ENCODE results near the gene MAP2K3.

Gene MAP2K3

DNA sequence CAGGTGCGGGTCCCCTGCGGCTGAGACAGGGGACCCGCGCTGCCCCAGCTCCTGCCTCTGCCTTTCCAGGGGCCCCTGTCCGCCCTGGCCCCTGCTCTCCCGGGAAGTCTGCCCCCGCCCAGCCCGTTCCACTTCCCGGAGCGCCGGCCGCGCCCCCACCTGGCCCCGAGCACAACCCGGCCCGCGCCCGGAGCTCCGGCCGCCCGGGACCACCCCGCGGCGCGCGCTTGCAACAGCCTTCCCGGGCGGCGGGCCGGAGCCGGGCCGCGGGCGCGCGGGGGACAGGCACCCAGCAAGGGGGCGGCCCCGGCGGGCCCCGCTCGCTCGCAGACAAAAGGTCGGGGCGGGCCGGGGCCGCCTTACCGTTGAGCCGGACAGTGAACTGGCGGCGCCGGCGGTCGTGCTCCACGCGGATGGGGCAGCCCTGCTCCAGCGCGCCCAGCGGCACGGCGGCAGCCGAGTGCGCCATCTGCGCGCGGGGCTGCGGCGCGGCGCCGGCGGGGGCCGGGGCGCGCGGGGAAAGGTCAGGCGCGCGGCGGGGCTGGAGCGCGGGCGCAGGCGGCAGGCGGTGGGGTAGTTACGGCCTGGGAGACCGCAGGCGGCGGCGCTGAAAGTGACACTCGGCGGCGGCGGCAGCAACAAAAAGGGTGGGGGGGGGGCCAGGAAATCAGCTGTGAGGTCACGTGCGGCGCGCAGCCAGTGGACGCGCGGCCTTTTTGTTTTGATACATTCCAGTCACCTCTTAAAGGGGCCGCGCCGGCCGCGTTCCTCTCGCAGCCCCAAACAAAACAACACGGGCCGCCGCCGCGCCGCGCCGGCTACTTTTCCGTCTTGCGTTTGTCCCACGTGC lies 31.5 kb upstream of the MAP2K3 start, which contains the start of gene NATD1:
Gene NATD1, minus strand, starts transcription at position 615 of the 850 bp plus-strand sequence. Its CDS starts 146 bp downstream, at position 469.
- peak; percentile 46 to 50 for DNase-seq (ENCODE audit: low read depth in 2 of 2)

DNA sequence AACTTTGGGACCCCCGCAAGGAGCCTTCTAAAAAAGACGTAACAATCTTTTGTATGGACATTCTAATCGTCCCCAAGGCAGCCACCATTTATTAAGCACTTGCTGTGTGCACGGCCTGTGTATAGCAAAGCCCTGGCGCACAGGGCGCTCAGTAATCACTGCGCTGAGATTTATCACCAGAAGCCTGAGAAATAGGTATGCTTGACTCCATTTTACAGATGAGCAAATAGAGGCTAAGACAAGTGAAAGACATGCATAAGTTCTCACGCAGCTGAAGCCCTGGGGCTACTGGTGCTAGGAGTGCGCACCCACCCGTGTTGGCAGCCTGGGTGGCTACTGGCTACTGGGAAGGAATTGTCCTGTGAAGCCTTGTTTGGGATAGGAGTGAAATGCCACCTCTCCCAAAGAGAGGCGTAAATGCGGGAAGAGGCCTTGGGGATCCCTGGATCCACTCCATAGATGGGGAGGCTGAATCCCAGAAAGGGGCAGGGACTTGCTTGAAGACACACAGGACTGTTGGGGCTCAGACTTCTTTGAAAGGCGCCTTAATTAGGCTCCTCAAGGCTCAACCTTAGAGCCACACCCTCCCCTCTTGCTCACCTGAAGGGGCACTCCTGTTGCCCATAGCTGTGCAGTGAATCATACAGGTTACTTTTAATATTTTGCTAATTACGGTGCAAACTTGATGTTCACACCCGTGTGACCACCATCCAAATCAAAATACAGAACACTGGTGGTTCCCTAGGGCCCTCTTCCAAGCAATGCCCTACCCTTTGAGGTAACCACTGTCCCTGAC lies 30.7 kb upstream of the MAP2K3 start:
- no peak for DNase-seq (ENCODE audit: low read depth in 2 of 2)

DNA sequence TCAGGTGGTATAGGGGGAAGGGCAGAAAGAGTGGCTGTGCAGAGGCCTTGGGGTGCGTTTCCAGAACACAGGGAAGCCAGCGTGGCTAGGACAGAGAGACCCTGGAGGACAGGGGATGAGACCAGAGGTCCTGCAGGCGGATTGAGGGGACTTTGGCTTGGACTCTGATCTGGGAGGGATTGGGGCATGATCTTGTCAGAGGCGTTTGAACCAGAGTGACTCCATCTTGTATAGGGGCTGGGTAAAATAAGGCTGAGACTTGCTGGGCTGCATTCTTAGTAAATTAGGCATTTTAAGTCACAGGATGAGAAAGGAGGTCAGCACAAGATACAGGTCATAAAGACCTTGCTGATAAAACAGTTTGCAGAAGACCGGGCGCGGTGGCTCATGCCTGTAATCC lies 25.9 kb upstream of the MAP2K3 start:
- DNase-seq (ENCODE audit: low read depth in 2 of 2): no peak

DNA sequence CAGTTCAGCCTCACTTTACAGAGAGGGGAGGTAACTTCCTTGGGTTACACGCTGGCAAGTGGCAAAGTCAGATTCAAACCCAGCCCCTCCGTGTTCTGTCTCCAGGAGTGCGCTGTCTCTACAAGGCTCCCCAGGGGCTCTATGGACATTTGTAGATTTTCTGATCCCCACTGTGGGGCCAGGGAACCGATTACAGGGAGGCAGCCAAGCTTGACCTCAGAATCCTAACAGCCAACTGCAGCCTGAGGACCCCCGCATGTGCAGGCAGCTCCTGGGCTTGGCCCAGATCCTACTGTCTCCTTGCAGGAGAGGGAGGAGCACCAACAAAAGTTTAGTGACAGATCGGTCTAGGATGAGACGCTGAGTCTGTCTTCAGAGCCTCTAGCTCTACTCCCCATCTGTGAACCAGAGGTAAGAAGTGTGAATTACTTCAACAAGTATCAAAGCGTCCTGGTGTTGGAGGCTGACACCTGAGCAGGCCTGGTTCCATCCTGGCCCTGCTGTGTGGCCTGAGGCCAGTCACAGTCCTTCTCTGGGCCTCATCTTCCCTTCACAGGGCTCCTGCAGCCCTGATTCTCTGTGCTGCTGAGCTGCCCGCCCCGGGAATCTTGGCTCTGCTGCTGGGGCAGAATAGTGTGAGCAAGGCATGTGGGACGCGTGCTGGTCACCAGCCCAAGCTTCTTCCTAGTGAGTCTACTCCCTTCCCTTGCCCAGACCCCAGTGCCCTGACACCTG lies 22.1 kb upstream of the MAP2K3 start:
- no peak for DNase-seq (ENCODE audit: low read depth in 2 of 2)

DNA sequence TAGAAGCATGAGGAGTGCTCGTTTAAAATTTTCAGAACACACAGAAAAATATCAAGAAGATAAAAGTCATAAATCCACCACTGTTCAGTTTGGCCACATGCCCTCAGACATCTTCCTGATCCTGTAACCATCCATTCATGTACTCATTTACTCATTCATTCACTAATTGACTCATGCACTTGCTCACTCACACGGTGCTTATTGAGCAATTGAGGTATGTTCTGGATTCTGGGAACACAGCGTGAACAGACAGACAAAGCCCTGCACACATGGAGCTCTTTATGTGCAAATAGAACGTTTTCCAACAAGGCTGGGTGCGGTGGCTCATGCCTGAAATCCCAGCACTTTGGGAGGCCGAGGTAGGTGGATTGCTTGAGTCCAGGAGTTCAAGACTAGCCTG lies 21.1 kb upstream of the MAP2K3 start:
- DNase-seq (ENCODE audit: low read depth in 2 of 2): peak in 1 of 2 experiments; percentile 35

DNA sequence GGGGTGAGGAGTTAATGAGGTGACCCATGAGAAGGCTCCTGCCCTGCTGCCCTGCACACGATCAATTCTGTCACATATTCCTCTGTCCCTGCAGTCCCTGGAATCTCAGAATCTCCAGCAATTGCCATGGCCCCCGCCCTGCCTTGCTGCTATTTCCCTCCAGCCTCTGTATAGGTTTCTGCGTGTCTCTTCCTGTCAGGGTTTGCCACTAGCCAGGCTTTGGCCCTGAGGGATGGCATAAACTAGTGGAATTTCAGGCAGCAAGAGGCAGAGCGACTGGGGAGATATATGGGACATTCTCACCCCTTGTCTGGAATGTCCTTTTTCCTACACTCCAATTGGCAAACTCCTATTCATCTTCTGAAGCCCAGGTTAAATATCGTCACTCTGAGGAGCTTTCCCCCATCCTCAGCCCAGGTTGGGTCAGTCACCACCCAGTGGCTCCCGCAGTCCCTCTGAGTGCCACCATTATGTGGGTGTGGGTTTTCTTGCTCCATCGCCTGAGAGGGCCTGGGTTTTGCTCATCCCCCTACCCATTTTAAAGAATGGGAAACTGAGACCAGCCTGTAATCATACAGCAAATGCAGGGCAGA lies 15.8 kb upstream of the MAP2K3 start:
- DNase-seq (ENCODE audit: low read depth in 2 of 2): no peak

DNA sequence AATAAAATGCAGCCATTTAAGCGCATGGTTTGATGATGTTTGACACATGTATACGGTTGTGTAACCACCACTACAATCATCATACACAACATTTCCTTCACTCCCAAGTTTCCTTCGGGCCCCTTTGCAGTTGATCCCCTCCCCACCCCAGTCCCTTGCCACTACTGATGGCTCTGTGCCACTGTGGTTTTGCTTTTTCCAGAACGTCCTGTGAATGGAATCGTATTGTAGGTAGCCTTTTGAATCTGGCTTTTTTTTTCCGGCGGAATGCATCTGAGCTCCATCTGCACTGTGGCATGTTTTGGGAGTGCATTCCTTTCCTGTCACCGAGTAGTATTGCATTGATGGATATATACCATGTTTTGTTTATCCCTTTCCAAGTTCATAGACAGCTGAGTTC lies 15.1 kb upstream of the MAP2K3 start:
- no peak for DNase-seq (ENCODE audit: low read depth in 2 of 2)

DNA sequence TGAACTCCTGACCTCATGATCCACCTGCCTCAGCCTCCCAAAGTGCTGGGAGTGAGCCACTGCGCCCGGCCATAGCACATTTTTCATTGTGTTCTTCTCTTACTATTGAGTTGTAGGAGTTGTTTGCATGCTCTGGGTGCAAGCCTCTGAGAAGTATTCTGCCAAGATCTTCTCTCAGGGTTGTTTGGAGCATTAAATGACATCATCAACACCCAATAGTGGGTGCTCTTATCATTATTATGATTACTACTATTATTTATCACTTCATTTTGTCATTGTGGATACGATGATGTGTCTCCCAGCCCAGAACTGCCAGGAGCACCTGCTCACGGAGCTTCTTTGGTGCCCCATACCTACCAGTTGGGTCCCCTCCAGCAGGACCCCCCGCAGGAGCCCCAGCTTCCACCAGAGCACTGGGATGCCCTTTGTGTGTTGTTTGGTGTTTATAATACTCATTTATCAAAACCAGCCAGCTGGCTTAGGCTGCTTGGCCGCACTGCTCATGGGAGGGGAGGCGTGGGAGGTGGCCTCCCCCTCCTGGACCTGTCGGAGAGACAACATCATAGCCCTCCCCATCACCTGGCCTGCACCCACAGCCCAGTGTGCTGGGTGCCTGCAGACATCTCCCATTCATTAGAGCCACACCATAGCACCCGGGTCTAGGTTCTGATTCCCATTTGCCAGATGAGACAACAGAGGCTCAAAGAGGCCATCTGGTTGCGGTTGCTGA lies 12.9 kb upstream of the MAP2K3 start:
- no peak for DNase-seq (ENCODE audit: low read depth in 2 of 2)

DNA sequence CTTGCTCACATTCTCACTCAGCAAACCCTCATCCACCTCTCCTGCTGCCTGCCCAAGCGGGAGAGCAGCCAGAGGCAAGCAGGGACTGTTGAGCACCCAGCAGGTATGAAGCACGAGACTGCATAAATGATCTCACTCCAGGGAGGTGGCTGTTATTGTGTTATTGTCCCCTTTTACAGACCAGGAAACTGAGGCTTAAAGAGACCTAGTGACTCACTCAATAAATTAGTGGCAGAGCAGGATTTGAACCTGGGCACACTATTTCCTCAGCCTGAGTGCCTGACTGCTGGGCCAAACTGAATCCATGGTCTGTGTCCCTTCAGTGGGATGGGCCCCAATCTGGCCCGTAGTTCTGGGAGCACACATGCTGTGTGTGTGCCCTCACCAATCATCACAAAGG lies 12.3 kb upstream of the MAP2K3 start:
- DNase-seq (ENCODE audit: low read depth in 2 of 2): no peak

DNA sequence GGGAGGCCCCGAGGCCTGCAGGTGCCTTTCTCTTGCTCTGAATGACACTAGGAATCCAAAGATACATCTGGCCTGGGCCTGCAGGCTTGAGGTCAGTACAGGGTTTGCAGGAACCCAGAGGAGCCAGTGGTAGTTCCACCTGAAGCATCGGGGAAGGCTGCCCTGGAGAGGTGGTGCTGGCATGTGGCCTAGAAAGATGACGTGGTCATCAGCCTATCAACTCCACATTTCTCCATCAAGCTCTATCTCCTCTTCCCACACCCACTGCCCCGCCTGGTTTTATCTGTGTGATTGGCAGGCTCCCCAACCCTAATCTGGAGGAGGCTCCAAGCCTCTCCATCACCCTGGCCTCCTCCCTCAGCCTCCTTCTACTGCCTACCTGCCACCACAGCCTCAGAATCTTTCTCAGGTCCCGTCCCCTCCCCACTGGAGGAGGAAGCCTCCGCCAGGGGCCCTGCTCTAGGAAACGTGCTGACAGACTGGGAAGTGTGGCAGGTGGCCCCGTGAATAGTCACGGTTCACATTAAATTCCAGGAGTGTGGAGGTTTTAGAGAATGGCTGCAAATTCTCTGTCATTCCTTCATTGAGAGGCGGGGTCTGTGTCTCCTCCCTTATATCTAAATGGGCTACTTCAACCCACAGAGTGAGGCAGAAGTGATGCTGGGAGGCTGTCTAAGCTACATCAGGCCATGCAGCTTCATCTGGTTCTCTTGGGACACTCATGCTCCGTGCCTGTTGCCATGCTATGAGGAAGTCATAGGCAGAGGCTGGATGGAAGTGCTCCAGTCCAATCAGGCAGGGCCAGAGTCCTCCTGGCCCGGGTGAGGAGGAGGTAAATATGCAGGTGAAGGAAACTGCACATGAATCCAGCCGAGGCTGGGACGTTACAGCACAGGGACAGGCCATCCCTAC lies 11.4 kb upstream of the MAP2K3 start:
- no peak for DNase-seq (ENCODE audit: low read depth in 2 of 2)

DNA sequence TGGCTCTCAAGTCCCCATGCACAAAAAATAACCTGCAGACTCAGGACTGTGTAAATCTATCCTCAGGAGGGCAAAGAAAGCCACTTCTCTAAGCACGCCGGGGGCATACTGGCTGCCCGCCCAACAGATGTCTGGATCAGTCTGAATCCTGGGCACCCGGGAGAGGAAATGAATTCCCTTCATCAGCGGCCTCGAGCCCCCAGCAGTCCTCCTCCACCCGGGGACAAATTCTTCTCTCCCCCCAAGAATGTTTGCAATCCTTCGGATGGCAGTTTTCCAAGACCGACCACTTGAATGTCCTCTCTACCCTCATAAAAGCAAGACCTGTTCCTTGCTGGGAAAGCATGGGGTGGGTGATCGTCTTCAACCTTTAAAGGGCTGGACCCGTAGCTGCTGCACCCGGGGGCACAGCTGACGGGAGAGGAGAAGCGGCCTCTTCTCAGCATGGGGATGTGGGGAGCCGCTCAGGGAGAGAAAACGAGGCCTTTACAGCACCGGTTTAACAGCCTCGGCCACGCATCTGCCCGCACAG lies 9.4 kb upstream of the MAP2K3 start:
- DNase-seq (ENCODE audit: low read depth in 2 of 2): no peak

DNA sequence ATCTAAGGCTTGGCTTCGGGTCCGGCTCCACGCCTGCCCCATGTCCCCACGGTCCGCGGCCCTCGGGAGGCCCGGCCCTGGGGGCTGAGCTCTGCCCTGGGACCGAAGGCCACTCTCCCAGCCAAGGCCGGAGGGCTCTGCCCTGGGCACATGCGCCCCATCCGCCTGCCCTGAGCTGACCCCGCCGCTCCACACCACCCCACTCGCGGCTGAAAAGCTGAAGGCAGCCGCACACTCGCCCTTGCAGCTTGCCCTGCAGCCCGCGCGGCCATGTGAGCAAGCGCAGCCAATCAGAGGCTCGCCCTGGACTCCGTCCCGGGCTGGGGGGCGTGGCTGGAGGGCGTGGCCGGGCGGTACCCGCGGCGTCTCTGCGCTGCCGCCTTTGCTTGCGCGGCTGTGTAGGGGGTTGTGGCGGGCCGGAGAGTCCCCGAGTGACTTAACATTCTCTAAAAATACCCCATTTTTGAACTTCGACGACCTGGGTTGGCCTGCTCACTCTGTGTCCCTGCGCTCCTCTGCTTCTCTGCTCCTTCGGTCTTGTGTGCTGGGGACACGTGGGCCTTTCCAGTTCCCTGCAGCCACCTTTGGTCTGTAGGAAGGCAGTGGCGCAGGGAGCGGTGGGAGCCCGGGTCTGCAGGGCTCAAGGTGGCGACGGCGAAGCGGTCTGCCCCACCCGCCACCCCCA lies 8.8 kb upstream of the MAP2K3 start:
- DNase-seq (ENCODE audit: low read depth in 2 of 2): peak in 1 of 2 experiments; percentile 54

DNA sequence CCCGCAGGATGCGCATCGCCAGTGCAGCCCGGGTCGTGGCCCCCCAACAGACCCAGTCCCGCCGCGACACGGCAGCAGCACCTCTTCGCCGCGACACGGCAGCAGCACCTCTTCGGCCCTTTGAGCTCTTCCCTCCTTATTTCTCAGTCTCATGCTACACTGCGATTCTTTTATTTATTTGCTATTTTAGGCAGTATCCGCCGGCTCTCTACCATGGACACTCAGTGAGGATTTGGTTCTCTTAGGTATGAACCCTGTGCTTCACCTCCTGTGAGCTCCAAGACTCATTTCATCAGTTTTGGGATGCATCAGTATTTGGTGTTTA lies 8.3 kb upstream of the MAP2K3 start:
- DNase-seq (ENCODE audit: low read depth in 2 of 2): no peak

DNA sequence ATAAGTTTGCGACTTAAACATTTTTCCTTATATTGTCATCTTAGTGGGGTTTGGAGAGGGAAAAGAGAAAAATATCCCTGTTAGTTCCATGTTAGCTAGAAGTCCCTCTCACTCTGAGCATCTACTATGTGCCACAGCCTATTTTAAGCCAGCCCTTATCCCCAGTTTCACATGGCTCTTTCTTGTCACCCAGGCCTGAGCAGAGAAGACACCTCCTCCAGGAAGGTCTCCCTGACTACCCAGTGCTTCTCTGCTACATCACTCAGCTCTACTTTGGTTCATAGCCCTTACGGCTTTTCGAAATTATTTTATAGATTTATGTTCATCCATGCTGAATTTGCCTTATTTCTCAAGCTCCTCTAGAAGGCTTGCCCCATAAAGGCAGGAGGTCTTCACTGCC lies 7.2 kb upstream of the MAP2K3 start:
- no peak for DNase-seq (ENCODE audit: low read depth in 2 of 2)

DNA sequence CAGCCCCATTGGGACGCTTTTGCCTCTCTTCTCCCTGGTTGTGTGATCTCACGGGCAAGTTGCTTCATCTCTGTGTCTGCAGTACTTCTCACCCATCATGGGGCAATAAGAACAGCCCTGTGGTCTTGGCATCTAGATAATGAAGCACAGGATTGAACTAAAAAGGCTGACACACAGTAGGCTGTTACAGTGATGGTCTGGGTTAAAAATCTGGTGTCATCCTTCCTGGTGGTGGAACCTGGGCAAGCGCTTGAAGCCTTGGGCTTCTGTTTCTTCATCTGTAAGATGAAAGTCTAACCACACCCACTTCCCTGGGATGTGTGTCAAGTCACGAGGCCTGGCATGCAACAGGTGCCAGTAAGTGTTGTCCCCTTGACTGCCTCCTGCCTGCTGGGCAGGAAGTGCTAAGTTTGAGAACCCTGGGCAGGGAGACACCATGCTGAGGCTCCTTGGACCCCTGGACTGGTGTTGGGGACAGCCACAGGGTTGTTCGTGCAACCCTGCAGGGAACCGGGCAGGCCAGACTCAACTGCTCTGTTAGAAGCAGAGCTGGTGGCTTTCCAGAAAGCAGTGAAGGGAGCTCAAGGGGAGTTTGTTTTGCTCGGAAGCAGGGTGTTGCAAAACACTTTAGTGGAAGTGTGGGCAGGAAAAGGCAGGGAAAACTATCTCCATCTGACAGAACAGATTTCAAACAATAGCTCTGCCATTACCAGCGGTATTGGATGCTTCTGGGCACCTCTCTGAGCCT lies 5.9 kb upstream of the MAP2K3 start:
- no peak for DNase-seq (ENCODE audit: low read depth in 2 of 2)

DNA sequence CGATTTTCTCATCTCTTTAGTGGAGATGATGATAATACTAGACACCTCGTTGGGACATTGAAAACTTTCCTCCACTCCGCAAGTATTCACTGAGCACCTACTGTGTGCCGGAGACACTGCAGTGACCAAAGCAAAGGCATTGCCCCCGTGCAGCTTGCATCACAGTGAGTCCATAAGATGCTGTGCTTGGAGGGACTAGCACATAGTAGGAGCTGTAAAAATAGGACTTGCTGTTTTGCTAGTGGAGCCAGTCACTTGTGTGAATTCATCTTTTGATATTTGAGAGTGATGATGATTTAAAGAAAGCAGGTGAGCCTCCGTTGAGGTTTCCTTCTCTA lies 5.3 kb upstream of the MAP2K3 start:
- DNase-seq (ENCODE audit: low read depth in 2 of 2): no peak

DNA sequence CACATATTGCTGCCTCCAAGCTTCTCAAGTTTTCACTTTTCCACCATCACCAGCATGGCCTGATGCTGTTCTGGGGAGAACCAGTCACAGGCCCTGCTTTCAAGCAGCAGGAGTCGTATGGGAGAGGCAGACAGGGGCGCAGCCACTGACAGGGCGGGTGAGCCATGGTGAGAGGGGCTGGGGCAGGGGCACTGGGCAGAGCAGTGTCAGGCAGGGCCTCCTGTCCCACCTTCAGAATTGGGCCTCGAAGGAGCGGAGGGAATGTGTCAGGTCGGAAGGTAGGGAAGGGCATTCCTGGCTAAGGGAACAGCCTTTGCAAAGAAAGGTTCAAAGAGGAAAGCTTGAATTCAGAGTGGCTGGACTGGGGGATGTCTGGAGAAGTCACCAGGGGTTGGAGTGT lies 4.9 kb upstream of the MAP2K3 start:
- no peak for DNase-seq (ENCODE audit: low read depth in 2 of 2)

DNA sequence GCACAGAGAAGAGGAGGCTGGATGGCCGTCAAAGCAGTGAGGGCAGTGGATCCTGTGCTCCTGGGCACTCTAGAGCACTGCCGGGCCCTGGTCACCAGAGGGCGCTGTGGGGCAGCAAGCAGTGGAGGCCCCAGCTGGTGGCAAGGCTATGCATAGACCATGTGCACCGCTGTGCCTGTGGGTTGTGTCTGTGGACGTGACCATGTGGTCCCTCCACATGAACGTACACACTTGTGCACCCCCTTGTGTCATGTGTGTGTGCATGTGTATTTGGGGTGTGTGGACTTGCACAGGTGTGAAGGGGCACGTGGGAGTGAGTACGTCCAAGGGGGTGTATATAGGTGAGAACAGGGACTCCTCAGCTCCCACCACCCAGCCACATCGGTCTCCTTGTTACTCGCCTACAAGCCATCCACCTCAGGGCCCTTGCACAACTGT lies 4.4 kb upstream of the MAP2K3 start:
- peak in 1 of 2 experiments; percentile 46 for DNase-seq (ENCODE audit: low read depth in 2 of 2)

DNA sequence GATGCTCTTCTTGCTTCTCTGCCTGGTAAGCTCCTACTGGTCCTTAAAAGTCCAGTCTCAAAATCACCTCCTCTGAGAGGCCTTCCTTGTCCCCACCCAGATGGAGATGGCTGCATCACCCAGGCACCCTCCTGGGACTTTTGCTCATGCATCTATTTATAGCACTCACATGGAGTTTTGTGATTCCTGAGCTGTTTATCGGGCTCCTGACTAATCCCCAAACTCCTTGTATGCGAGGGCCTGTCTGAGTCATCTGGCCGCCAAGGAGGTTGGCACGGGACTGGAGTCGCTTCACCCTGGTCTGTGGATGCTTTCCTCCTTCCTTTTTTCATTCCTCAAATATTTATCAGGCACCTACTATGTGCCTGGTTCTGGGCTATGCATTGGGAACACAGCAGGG lies 2.3 kb upstream of the MAP2K3 start:
- peak; percentile 93 to 94 for DNase-seq (ENCODE audit: low read depth in 2 of 2)

All from fibroblast of skin of left quadriceps (primary cell).